SH-SY5Y (cell line): Measurements from ENCODE around the gene SNX5.

ENCODE experiments used
- GATA2 ChIP-seq: IDR thresholded peaks from 2 replicates; pipeline ENCODE4 v1.6.1; 2011; ENCODE audit warnings: mild to moderate bottlenecking, low read depth, low read length
- GATA3 ChIP-seq: IDR thresholded peaks from 2 replicates; pipeline ENCODE4 v1.6.1; 2011; ENCODE audit warnings: low read depth, mild to moderate bottlenecking, low read length, moderate library complexity

GRCh38 chr20:17951323-17951722 is 17.3 kb downstream of the SNX5 start:
- no peak for TF ChIP-seq GATA2
- TF ChIP-seq GATA3 = no peak
